Epithelial cell of esophagus (primary cell): Measurements from ENCODE around the gene VSX2.

Source experiments
- DNase-seq: peaks from one replicate; pipeline ENCODE4 v3.0.0; 2010; ENCODE audit warnings: low read depth
- H3K4me3 ChIP-seq: 2 replicates; pipeline ENCODE4 v1.5.1; 2011; ENCODE audit warnings: mild to moderate bottlenecking, low read length, control low read depth
- CTCF ChIP-seq: IDR thresholded peaks from 2 replicates; pipeline ENCODE4 v1.5.1; 2011; ENCODE audit warnings: low read depth, mild to moderate bottlenecking, low read length, control low read depth, inconsistent platforms; ENCODE audit not compliant: insufficient read depth; ENCODE audit errors: missing control alignments

VSX2 gene

GRCh38 chr14:74238974-74239847 is at the start of gene VSX2:
Gene VSX2, plus strand, starts transcription at chr14:74239449. Its CDS starts 113 bp downstream, at chr14:74239562.
- H3K4me3 ChIP-seq: no peak within 1 kb of the TSS
- no peak for TF ChIP-seq CTCF

GRCh38 chr14:74190927-74191575 is 48.2 kb upstream of the VSX2 start:
- no peak for DNase-seq
- H3K4me3 ChIP-seq: no peak overlapping the region
- TF ChIP-seq CTCF: no peak

More at GRCh38 chr14:74238974-74239847, at the start of gene VSX2:
- no peak for DNase-seq

GRCh38 chr14:74194506-74195274 is 44.6 kb upstream of the VSX2 start:
- no peak for TF ChIP-seq CTCF
- DNase-seq: no peak
- H3K4me3 ChIP-seq: no peak overlapping the region

- no peak overlapping the region for H3K4me3 ChIP-seq
- TF ChIP-seq CTCF: no peak
- DNase-seq: no peak
These were observed 43.6 kb upstream of the VSX2 start for GRCh38 chr14:74195623-74196022.

- no peak overlapping the region for H3K4me3 ChIP-seq
- no peak for DNase-seq
- no peak for TF ChIP-seq CTCF
These were observed 40.6 kb upstream of the VSX2 start for GRCh38 chr14:74198441-74199234.

GRCh38 chr14:74202113-74202512 is 37.1 kb upstream of the VSX2 start:
- TF ChIP-seq CTCF: no peak
- H3K4me3 ChIP-seq: no peak overlapping the region
- DNase-seq: no peak
